HepG2 (cell line): ENCODE results near the gene TNP2. TPM values are rescaled to one million over a fixed set of nuclear protein-coding genes. Genes with fewer than 3 reads are reported as not detected.
A peak's percentile ranks its signal among the peaks of the same experiment; 100 is the strongest.

Experiments used
- HMGXB3 ChIP-seq: sonication (generic); formaldehyde crosslinking; IDR thresholded peaks from 2 replicates; pipeline ENCODE4 v1.4.0; 2020; ENCODE audit warnings: missing genetic modification reagents, borderline replicate concordance
- HNRNPLL ChIP-seq: fragments of 200-400 bp; formaldehyde crosslinking; IDR thresholded peaks from 2 replicates; pipeline ENCODE4 v1.6.1; 2017; ENCODE audit warnings: mild to moderate bottlenecking, low read depth, low read length; ENCODE audit not compliant: poor library complexity, severe bottlenecking
- ZC3H4 ChIP-seq: sonication (generic); formaldehyde crosslinking; IDR thresholded peaks from 2 replicates; pipeline ENCODE4 v1.4.0; 2020; ENCODE audit warnings: missing genetic modification reagents, borderline replicate concordance
- ZMAT3 ChIP-seq: sonication (generic); formaldehyde crosslinking; conservative IDR thresholded peaks from 2 replicates; pipeline ENCODE4 v1.7.0; 2021; ENCODE audit warnings: missing genetic modification reagents
- ZNF205 ChIP-seq: IDR thresholded peaks from 2 replicates; pipeline ENCODE4 v1.6.1; 2018; ENCODE audit warnings: missing biosample characterization, missing genetic modification reagents
- ZNF616 ChIP-seq: sonication (generic); formaldehyde crosslinking; IDR thresholded peaks from 2 replicates; pipeline ENCODE4 v1.5.0; 2020; ENCODE audit warnings: low read depth, mild to moderate bottlenecking, missing genetic modification reagents
- polyA plus RNA-seq, 8 experiments: library from polyadenylated mRNA; depleted of rRNA in 3 of 8; stranded (reverse) in 7 of 8; unstranded in 1 of 8; fragments of >200 nt; fragmentation: Illumina TruSeq in 4 of 8; extraction: Trizol in 4 of 8; gene quantifications; 2 replicates each; pipeline versions ENCODE4 v1.2.1 to v1.2.3, GENCODE V29; 2011 to 2016; ENCODE audit warnings: low read depth in 4 of 8, missing spikeins in 1 of 8, mixed read lengths in 1 of 8; ENCODE audit not compliant: insufficient read depth in 1 of 8
- total RNA-seq, 5 experiments: library from RNA; depleted of rRNA; stranded (reverse); fragments of >200 nt; fragmentation: Illumina TruSeq; extraction: Trizol; gene quantifications; 2 replicates each; pipeline ENCODE4 v1.2.3, GENCODE V29; 2016; ENCODE audit warnings: low read depth in 1 of 5
- TF ChIP-seq, protein P1 (sequence below): sonication (generic); formaldehyde crosslinking; IDR thresholded peaks from 2 replicates; pipeline ENCODE4 v1.9.0; 2021; ENCODE audit warnings: mild to moderate bottlenecking, missing genetic modification reagents
- TF ChIP-seq, protein P2 (sequence below): sonication (generic); formaldehyde crosslinking; IDR thresholded peaks from 2 replicates; pipeline ENCODE4 v1.4.0; 2020; ENCODE audit warnings: mild to moderate bottlenecking, missing genetic modification reagents
- TF ChIP-seq, protein P3 (sequence below): sonication (generic); formaldehyde crosslinking; IDR thresholded peaks from 2 replicates; pipeline ENCODE4 v1.5.0; 2020; ENCODE audit warnings: missing genetic modification reagents

Gene TNP2
- total and polyA plus RNA-seq, 2 of the 13 experiments (the other 11 are each of a cell fraction or from before 2014, with no cell fraction given), result not detected

DNA sequence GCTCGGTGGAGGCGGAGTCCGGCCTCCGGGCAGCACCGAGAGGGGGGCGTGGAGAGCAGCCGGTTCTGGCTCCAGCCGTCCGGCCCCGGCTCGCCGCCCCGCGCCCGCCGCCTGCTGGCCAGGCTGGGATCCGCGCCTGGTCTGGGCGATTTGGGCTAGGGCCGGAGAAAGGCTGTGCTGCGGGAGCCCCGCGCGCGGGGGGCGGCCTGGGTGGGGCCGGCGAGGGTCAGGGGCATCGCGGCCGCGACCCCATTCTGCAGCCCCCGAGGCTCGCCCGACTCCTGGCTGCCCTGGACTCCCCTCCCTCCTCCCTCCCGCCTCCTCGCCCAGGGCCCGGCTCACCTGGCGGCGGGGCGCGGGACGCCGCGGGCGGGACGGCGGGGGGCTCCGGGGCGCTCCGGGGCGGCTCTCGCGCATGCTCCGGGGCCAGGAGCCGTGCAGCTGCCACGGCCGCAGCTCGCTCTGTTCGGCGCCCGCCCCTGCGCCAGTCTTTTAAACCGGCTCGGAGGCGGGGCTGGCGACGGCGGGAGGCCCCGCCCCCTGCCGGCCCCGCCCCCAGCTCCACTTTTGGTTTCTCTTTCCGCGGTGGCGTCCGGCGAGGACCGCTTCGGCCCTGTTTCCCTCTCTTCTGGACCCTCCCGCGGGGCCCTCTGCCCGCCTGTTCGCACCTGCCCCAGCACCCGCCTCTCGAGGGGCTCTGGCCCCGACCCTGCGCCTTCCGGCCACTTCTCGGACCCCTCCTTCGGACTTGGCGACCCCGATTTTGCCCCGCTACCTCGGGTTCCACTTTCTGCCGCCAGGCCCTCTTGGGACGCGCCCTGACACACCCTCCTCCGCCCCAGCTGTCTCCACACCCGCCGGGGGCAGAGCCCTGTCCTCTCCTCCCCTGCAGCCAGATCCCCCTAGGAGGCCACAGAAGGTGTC, 13.1 kb downstream of the TNP2 start, which contains the start of gene SOCS1 (continued):
- TF ChIP-seq, protein P1, sequence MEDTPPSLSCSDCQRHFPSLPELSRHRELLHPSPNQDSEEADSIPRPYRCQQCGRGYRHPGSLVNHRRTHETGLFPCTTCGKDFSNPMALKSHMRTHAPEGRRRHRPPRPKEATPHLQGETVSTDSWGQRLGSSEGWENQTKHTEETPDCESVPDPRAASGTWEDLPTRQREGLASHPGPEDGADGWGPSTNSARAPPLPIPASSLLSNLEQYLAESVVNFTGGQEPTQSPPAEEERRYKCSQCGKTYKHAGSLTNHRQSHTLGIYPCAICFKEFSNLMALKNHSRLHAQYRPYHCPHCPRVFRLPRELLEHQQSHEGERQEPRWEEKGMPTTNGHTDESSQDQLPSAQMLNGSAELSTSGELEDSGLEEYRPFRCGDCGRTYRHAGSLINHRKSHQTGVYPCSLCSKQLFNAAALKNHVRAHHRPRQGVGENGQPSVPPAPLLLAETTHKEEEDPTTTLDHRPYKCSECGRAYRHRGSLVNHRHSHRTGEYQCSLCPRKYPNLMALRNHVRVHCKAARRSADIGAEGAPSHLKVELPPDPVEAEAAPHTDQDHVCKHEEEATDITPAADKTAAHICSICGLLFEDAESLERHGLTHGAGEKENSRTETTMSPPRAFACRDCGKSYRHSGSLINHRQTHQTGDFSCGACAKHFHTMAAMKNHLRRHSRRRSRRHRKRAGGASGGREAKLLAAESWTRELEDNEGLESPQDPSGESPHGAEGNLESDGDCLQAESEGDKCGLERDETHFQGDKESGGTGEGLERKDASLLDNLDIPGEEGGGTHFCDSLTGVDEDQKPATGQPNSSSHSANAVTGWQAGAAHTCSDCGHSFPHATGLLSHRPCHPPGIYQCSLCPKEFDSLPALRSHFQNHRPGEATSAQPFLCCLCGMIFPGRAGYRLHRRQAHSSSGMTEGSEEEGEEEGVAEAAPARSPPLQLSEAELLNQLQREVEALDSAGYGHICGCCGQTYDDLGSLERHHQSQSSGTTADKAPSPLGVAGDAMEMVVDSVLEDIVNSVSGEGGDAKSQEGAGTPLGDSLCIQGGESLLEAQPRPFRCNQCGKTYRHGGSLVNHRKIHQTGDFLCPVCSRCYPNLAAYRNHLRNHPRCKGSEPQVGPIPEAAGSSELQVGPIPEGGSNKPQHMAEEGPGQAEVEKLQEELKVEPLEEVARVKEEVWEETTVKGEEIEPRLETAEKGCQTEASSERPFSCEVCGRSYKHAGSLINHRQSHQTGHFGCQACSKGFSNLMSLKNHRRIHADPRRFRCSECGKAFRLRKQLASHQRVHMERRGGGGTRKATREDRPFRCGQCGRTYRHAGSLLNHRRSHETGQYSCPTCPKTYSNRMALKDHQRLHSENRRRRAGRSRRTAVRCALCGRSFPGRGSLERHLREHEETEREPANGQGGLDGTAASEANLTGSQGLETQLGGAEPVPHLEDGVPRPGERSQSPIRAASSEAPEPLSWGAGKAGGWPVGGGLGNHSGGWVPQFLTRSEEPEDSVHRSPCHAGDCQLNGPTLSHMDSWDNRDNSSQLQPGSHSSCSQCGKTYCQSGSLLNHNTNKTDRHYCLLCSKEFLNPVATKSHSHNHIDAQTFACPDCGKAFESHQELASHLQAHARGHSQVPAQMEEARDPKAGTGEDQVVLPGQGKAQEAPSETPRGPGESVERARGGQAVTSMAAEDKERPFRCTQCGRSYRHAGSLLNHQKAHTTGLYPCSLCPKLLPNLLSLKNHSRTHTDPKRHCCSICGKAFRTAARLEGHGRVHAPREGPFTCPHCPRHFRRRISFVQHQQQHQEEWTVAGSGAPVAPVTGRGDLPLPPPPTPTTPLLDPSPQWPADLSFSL (CRISPR knock-in tag), result 0 out of 2 replicates have a peak, but pooled peaks have one; percentile 57
- TF ChIP-seq, protein P2, sequence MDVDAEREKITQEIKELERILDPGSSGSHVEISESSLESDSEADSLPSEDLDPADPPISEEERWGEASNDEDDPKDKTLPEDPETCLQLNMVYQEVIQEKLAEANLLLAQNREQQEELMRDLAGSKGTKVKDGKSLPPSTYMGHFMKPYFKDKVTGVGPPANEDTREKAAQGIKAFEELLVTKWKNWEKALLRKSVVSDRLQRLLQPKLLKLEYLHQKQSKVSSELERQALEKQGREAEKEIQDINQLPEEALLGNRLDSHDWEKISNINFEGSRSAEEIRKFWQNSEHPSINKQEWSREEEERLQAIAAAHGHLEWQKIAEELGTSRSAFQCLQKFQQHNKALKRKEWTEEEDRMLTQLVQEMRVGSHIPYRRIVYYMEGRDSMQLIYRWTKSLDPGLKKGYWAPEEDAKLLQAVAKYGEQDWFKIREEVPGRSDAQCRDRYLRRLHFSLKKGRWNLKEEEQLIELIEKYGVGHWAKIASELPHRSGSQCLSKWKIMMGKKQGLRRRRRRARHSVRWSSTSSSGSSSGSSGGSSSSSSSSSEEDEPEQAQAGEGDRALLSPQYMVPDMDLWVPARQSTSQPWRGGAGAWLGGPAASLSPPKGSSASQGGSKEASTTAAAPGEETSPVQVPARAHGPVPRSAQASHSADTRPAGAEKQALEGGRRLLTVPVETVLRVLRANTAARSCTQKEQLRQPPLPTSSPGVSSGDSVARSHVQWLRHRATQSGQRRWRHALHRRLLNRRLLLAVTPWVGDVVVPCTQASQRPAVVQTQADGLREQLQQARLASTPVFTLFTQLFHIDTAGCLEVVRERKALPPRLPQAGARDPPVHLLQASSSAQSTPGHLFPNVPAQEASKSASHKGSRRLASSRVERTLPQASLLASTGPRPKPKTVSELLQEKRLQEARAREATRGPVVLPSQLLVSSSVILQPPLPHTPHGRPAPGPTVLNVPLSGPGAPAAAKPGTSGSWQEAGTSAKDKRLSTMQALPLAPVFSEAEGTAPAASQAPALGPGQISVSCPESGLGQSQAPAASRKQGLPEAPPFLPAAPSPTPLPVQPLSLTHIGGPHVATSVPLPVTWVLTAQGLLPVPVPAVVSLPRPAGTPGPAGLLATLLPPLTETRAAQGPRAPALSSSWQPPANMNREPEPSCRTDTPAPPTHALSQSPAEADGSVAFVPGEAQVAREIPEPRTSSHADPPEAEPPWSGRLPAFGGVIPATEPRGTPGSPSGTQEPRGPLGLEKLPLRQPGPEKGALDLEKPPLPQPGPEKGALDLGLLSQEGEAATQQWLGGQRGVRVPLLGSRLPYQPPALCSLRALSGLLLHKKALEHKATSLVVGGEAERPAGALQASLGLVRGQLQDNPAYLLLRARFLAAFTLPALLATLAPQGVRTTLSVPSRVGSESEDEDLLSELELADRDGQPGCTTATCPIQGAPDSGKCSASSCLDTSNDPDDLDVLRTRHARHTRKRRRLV (CRISPR knock-in tag), result peak; percentile 54; the same call in 1 of the 2 replicates
- TF ChIP-seq, protein P3, sequence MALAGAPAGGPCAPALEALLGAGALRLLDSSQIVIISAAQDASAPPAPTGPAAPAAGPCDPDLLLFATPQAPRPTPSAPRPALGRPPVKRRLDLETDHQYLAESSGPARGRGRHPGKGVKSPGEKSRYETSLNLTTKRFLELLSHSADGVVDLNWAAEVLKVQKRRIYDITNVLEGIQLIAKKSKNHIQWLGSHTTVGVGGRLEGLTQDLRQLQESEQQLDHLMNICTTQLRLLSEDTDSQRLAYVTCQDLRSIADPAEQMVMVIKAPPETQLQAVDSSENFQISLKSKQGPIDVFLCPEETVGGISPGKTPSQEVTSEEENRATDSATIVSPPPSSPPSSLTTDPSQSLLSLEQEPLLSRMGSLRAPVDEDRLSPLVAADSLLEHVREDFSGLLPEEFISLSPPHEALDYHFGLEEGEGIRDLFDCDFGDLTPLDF (CRISPR knock-in tag), result peak; percentile 76
- TF ChIP-seq HNRNPLL (no peak), ZNF616 (CRISPR knock-in tag) (no peak), ZMAT3 (CRISPR knock-in tag) (peak; percentile 84), ZNF205 (CRISPR knock-in tag) (peak; percentile 65), ZC3H4 (CRISPR knock-in tag) (no peak), HMGXB3 (CRISPR knock-in tag) (peak; percentile 84)
